Kidney (tissue), 14 donors: ENCODE measurements around the gene BCL2L11. TPM values are rescaled to one million over a fixed set of nuclear protein-coding genes. Genes with fewer than 3 reads are reported as not detected.

Experiments
- DNase-seq, 5 donors: peaks; one replicate each; pipeline ENCODE4 v3.0.0-alpha.2; 2013 to 2020
- FAIRE-seq: peaks from 2 replicates; lab custom pipeline; 2012; peaks lifted over from hg19 to GRCh38; lab: Jason Lieb, UNC
- H3K27ac ChIP-seq, 2 donors: one replicate each; pipeline ENCODE4 v1.7.0; 2013; ENCODE audit warnings: low read depth in 2 of 2, low read length in 2 of 2, inconsistent platforms in 1 of 2
- H3K27me3 ChIP-seq: one replicate; pipeline ENCODE4 v1.7.1; 2013; ENCODE audit warnings: low read length, inconsistent platforms; ENCODE audit not compliant: control insufficient read depth, insufficient read depth
- H3K36me3 ChIP-seq, 3 donors: one replicate each; pipeline versions ENCODE4 v1.7.0 to v1.7.1; 2013; ENCODE audit warnings: low read length in 3 of 3, control low read depth in 1 of 3, inconsistent platforms in 1 of 3; ENCODE audit not compliant: insufficient read depth in 3 of 3, control insufficient read depth in 2 of 3
- H3K4me1 ChIP-seq, 3 donors: one replicate each; pipeline versions ENCODE4 v1.7.0 to v1.7.1; 2013; ENCODE audit warnings: low read length in 3 of 3, inconsistent platforms in 1 of 3, low read depth in 1 of 3; ENCODE audit not compliant: control insufficient read depth in 2 of 3, insufficient read depth in 2 of 3
- H3K4me3 ChIP-seq, 3 donors: one replicate each; pipeline versions ENCODE4 v1.7.0 to v1.8.1; 2013; ENCODE audit warnings: low read length in 3 of 3, control low read depth in 1 of 3, inconsistent platforms in 1 of 3
- H3K9ac ChIP-seq, 3 donors: one replicate each; pipeline versions ENCODE4 v1.7.0 to v1.7.1; 2013; ENCODE audit warnings: low read length in 3 of 3, control low read depth in 1 of 3, inconsistent platforms in 1 of 3
- H3K9me3 ChIP-seq, 3 donors: one replicate each; pipeline versions ENCODE4 v1.7.0 to v1.7.1; 2013; ENCODE audit warnings: low read length in 3 of 3, control low read depth in 1 of 3, inconsistent platforms in 1 of 3; ENCODE audit not compliant: control insufficient read depth in 2 of 3, insufficient read depth in 1 of 3
- CTCF ChIP-seq: IDR thresholded peaks from 3 replicates; pipeline ENCODE4 v1.5.1; 2012; ENCODE audit warnings: mild to moderate bottlenecking, moderate library complexity, borderline replicate concordance; ENCODE audit not compliant: insufficient read depth; ENCODE audit errors: extremely low read depth
- intact Hi-C: fragments of 100-400 bp; cut with DNase I; formaldehyde crosslinking; loops from one replicate; pipeline ENCODE4 v1.11.1; 2022
- polyA plus RNA-seq: library from polyadenylated mRNA; stranded (reverse); fragments of 350-450 nt; fragmentation: Illumina TruSeq; extraction: RNeasy Lipid Tissue Mini Kit (QIAGEN cat#74804); gene quantifications from one replicate; pipeline ENCODE4 v1.2.3, GENCODE V29; 2014; ENCODE audit warnings: low read depth, low replicate concordance; ENCODE audit not compliant: insufficient read depth
- total RNA-seq: library from RNA; stranded (reverse); fragmentation: NEBNext Ultra II Directional; extraction: Animal tissue kit (Norgen Biotek cat#: 25700); gene quantifications from one replicate; pipeline ENCODE4 v1.2.1, GENCODE V29; 2021
- donor health status: control.
- donor health status: control.
- donor health status: control.
- donor health status: control.
- donor health status: control.
- donor health status: DM: yes; HTN: yes; CAD: no.
- donor health status: Normal renal cell carcinoma (clear cell type).

The BCL2L11 gene
- total and polyA plus RNA-seq, 2 donors from 2014 or later, result 6.5 to 32.7 TPM

GRCh38 chr2:111171337-111171930 lies 50.7 kb downstream of the BCL2L11 start:
- FAIRE-seq (no peak), DNase-seq (no peak)
- Histone ChIP-seq H3K4me3 (no peak overlapping the region), H3K27ac (no peak overlapping the region), H3K9me3 (no peaks in the 10 kb centered on the region), H3K36me3 (peaks cover 0 to under 1% (median 0%) of the 10 kb centered on the region in 3 donors), H3K27me3 (peaks cover 2% of the 10 kb centered on the region), H3K4me1 (no peaks in the 10 kb centered on the region), H3K9ac (no peak overlapping the region)
- intact Hi-C loops, result no loop called here
- TF ChIP-seq CTCF, result no peak

DNA sequence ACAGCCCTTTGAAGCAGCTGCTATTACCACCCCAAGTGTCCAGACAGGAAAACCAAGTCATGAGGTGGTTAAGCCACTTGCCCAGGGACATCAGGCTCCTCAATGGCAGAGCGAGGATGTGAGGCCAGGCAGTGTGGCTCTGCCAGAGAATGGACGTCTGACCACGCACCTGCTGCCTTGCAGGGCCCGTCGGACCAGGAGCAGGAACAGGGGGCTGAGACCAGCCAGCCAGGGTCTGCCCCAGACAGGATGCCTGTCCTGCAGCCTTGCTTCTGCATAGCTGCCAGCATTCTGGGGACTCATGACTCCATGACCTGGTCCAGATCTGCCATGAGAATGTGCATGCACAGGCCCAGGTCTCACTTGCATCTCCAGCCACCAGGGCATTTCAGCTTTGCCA lies 52.0 kb downstream of the BCL2L11 start:
- Histone ChIP-seq H3K9ac (no peak overlapping the region), H3K4me3 (no peak overlapping the region), H3K4me1 (no peaks in the 10 kb centered on the region), H3K27ac (no peak overlapping the region), H3K9me3 (no peaks in the 10 kb centered on the region), H3K36me3 (no peaks in the 10 kb centered on the region), H3K27me3 (peaks cover 2% of the 10 kb centered on the region)
- no peak for DNase-seq
- FAIRE-seq, result no peak
- TF ChIP-seq CTCF, result no peak
- intact Hi-C loops, result no loop called here

- Histone ChIP-seq H3K4me3 (no peak overlapping the region), H3K9ac (no peak overlapping the region), H3K9me3 (no peaks in the 10 kb centered on the region), H3K4me1 (no peaks in the 10 kb centered on the region), H3K36me3 (no peaks in the 10 kb centered on the region), H3K27me3 (peaks cover 2% of the 10 kb centered on the region), H3K27ac (no peak overlapping the region)
- no peak for TF ChIP-seq CTCF
- no peak for DNase-seq
- no peak for FAIRE-seq
- intact Hi-C loops, result no loop called here
Observed at GRCh38 chr2:111173338-111173737, 52.6 kb downstream of the BCL2L11 start.

DNA sequence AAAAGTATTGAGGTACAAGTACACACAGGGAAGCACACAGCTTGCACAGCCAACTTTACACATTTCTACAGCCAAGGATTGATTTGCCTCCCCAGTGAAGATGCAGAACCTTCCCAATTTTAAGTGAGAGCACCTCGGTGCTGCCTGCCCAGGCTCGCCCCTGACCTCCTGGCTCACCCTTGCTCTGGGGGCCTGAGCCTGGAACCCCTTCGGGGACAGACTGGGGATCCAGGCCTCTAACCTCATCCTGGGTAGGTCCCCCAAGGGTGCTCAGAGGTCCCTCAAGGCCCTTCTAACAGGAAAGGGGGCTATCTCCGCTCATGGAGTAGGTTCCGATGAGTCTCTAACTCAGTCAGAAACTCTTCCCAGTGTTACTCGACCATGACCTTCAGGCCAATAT lies 53.1 kb downstream of the BCL2L11 start:
- Histone ChIP-seq H3K4me3 (no peak overlapping the region), H3K27me3 (peaks cover 2% of the 10 kb centered on the region), H3K9me3 (no peaks in the 10 kb centered on the region), H3K27ac (no peak overlapping the region), H3K36me3 (no peaks in the 10 kb centered on the region), H3K9ac (no peak overlapping the region), H3K4me1 (peaks cover 0 to 3% (median 0%) of the 10 kb centered on the region in 3 donors)
- FAIRE-seq (no peak), DNase-seq (no peak)
- no peak for TF ChIP-seq CTCF
- intact Hi-C loops, result no loop called here
